NT2/D1 (cell line): ENCODE data around the gene SORBS2.

Source experiments
- DNase-seq: peaks from one replicate; pipeline ENCODE4 v3.0.0-alpha.2; 2011; ENCODE audit warnings: low read depth, low spot score
- H3K27me3 ChIP-seq: 2 replicates; pipeline ENCODE4 v1.6.0; 2011; ENCODE audit warnings: mild to moderate bottlenecking; ENCODE audit not compliant: insufficient read length, insufficient read depth
- H3K36me3 ChIP-seq: 2 replicates; pipeline ENCODE4 v1.6.1; 2011; ENCODE audit warnings: mild to moderate bottlenecking, low read length, mixed read lengths; ENCODE audit not compliant: insufficient read depth, insufficient read length
- H3K4me1 ChIP-seq: 2 replicates; pipeline ENCODE4 v1.5.1; 2011; ENCODE audit not compliant: insufficient read depth, insufficient read length
- H3K4me3 ChIP-seq: 2 replicates; pipeline ENCODE4 v1.5.1; 2011; ENCODE audit warnings: low read depth; ENCODE audit not compliant: insufficient read length
- H3K9ac ChIP-seq: 2 replicates; pipeline ENCODE4 v1.6.0; 2011; ENCODE audit warnings: low read depth; ENCODE audit not compliant: insufficient read length
- H3K9me3 ChIP-seq: 2 replicates; pipeline ENCODE4 v1.5.1; 2011; ENCODE audit warnings: mild to moderate bottlenecking, low read length; ENCODE audit not compliant: insufficient read depth
- SUZ12 ChIP-seq: IDR thresholded peaks from 2 replicates; pipeline ENCODE4 v1.6.1; 2011; ENCODE audit not compliant: insufficient read length, insufficient read depth; ENCODE audit errors: extremely low read depth
- YY1 ChIP-seq: IDR thresholded peaks from 2 replicates; pipeline ENCODE4 v1.6.1; 2011; ENCODE audit not compliant: insufficient read length, insufficient read depth
- ZNF274 ChIP-seq: IDR thresholded peaks from 2 replicates; pipeline ENCODE4 v1.6.1; 2011; ENCODE audit warnings: mild to moderate bottlenecking, low read depth, low read length

The SORBS2 gene

DNA sequence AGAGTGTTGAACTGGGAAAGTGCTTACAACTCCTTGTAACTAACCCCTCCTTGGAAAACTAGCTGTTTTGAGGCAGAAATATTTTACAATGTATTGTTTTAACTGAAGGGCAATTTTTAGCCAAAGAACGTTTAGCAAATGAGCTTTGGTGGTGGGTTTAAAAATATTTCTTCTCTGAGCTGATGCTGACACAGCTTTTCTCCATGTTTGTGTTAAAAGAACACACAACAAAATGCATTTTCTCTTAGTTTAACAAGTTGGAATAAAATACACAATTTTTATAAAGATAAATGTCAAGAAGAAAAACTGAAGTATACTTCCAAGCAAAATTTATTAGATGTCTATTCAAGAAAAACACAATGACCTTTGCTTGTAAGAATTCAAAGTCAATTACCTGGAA, 226.8 kb downstream of the SORBS2 start:
- Histone ChIP-seq H3K27me3 (no peaks in the 10 kb centered on the region), H3K4me3 (no peak overlapping the region), H3K9ac (no peak overlapping the region), H3K4me1 (peaks cover 2% of the 10 kb centered on the region), H3K36me3 (no peaks in the 10 kb centered on the region), H3K9me3 (no peaks in the 10 kb centered on the region)
- DNase-seq, result no peak
- TF ChIP-seq YY1 (no peak), ZNF274 (no peak), SUZ12 (no peak)

DNA sequence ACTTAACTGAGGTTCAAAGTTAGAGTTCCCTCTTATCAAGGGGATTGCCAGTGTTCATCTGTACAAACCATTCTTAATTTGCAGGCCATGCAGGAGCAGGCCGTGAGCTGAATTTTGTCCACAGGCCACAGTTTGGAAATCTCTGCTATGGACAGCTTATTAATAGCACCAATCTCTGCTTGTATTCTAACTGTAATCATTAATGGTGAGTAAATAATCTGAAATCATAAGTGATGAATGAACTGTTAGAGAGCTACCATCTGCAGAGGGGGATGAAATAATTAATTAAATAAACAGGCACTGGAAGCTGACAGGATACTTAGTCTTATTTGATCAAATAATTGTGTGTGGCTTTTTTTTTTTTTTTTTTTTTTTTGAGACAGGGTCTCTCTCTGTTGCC, 228.2 kb downstream of the SORBS2 start:
- Histone ChIP-seq H3K36me3 (no peaks in the 10 kb centered on the region), H3K9ac (no peak overlapping the region), H3K9me3 (no peaks in the 10 kb centered on the region), H3K4me1 (peaks cover 2% of the 10 kb centered on the region), H3K4me3 (no peak overlapping the region), H3K27me3 (no peaks in the 10 kb centered on the region)
- no peak for TF ChIP-seq SUZ12
- no peak for TF ChIP-seq ZNF274
- no peak for TF ChIP-seq YY1
- DNase-seq, result no peak

DNA sequence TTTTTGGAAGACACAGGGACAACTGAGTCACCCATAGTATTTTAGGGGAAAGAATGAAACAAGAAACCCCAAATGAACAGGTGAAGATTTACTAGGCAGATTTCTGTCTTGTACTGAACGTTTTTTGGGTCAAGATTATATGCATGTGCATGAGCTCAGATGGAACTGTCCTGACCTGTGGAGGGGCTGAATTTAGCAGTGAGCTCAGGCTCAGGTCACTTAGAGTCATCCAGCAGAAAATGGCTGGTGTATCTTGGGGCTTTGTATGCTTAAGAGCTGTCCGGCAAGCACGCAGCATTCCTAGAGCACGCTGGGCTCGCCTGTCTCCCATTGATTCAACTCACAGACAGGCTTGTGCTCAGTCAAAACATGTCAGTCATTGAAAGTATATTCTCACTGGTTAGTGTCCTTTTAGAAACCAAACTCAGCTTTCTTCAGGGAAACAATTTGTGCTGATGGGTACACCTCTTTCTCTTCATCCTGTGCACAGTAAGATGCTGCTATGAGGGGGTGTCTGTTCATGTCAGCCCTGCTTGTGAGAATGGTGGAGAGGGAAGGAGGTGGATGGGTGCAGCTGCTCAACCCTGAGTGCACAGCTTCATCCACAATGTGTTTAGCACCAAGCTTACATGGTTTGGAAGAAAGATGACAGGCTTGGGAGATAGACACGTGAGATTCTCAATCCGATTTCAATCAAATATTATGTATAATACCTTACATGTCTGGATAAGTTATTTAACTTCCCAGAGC, 229.2 kb downstream of the SORBS2 start:
- Histone ChIP-seq H3K4me1 (peaks cover 2% of the 10 kb centered on the region), H3K4me3 (no peak overlapping the region), H3K27me3 (no peaks in the 10 kb centered on the region), H3K9ac (no peak overlapping the region), H3K9me3 (no peaks in the 10 kb centered on the region), H3K36me3 (no peaks in the 10 kb centered on the region)
- DNase-seq, result no peak
- TF ChIP-seq SUZ12 (no peak), ZNF274 (no peak), YY1 (no peak)

DNA sequence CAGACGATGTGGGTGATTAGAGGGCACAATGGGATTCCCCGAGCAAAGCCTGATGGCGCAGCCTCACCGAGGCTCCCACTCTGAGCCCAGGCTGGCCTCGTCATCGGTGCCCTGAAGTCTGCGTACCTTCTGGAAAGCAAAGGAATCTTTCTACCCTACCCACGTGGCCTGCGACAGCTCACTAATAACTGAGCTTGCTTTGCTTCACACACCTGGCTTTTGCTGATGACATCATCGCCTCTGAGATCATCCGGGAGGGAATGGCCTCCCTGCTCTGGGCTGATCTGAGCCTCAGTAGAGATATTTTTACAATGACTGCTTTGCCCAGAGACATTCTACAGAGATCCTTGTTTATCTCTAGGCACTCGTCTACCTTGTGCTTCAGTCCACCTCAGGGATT, 231.3 kb downstream of the SORBS2 start:
- no peak for DNase-seq
- Histone ChIP-seq H3K4me1 (no peaks in the 10 kb centered on the region), H3K4me3 (no peak overlapping the region), H3K36me3 (no peaks in the 10 kb centered on the region), H3K9ac (no peak overlapping the region), H3K9me3 (no peaks in the 10 kb centered on the region), H3K27me3 (no peaks in the 10 kb centered on the region)
- no peak for TF ChIP-seq SUZ12
- no peak for TF ChIP-seq ZNF274
- no peak for TF ChIP-seq YY1

DNA sequence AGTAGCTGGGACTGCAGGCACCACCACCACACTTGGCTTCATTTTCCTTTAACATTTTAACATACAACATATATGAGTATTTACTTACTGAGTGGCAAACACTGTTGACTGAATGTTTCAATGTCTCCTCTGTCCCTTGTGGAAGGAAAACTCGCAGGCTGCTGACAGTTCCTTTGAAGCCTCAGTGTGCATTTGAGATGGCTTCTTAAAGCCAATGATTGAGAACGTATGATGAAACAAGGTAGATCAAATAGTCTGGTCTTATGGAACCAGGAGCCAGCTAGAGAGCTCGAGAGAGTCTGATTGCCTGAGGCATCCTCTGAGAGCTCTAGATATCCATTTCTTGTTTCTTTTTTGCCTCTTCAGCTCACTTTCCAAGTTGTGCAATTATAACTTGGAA, 233.7 kb downstream of the SORBS2 start:
- Histone ChIP-seq H3K27me3 (no peaks in the 10 kb centered on the region), H3K9me3 (no peaks in the 10 kb centered on the region), H3K9ac (no peak overlapping the region), H3K36me3 (no peaks in the 10 kb centered on the region), H3K4me3 (no peak overlapping the region), H3K4me1 (no peaks in the 10 kb centered on the region)
- no peak for TF ChIP-seq SUZ12
- TF ChIP-seq YY1, result no peak
- TF ChIP-seq ZNF274, result no peak
- no peak for DNase-seq

DNA sequence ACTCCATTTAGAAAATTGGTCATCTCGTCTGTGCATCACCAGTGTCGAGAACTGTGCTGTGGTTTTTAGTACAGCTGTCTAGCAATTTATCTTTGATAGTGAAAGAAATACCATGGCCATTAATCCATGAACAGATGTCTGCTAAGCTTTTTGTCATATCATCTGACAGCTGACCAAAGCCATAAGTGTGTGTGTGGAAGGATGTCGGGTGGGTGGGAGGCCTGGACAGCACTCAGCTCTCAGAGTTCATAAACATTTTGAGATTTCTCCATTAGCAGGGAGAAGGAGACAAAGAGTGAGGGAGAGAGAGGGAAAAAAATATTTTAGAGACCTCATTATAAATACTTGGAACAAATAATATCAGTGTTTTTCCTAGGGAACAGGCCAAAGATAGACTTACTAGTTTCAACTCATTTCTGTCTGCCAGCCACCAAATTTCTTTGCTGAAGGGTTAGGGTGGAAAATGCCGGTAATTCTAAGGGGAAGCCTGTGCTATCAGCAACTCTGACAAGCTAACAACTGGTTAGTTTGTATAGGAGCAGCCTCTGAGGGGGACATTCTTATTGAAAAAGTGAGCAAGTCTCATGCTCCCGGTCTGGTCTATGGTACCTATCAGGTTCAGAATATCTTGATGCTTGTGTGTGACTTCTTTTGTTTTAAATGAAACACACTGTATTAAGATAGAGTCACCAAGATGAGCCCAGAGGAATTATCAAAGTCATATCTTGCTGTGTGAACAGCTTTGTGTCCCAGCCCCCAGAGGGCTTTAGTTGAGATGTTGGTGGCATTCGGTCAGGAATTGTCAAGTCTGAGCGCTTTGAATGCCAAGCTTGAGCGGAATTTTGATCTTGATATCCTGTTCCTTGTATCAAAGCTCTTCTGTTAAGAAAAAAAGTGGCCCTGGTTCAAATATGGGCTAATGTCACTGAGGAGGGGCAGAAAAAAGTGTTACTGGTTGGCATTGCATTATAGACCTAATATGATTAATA, 234.7 kb downstream of the SORBS2 start:
- Histone ChIP-seq H3K4me1 (no peaks in the 10 kb centered on the region), H3K36me3 (no peaks in the 10 kb centered on the region), H3K9me3 (no peaks in the 10 kb centered on the region), H3K27me3 (no peaks in the 10 kb centered on the region), H3K4me3 (no peak overlapping the region), H3K9ac (no peak overlapping the region)
- DNase-seq, result no peak
- TF ChIP-seq SUZ12 (no peak), YY1 (no peak), ZNF274 (no peak)

DNA sequence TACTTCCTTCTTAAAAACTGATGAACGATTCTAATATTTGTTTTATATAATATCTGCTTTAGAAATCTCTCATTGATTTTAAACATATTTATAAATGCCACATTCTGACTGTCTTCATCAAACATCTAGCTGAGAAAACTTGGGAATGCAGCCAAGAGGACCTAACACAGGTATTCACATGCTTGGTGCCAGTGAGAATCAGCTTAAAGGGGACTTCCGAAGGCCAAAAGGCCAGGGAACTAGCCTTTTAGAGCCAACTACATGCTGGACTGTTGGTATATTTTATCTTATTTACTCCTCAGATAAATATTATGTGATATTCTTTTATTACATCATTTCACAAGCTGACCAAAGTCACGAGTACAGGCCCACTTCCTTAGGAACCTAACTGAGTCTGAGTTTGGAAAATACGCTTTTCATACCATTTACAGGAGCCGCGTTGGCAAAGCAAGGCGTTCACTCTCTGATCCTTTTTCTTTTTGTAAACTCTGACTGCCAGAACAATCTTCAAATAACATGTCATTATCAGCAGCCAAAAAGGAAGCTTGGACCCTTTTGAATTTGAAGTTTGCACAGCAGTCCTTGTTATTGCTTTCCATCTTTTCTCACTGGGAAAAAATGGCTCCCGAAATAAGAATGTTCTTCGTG, 235.6 kb downstream of the SORBS2 start:
- H3K36me3 ChIP-seq, result no peaks in the 10 kb centered on the region
- H3K4me3 ChIP-seq, result no peak overlapping the region
- H3K27me3 ChIP-seq, result no peaks in the 10 kb centered on the region
- no peaks in the 10 kb centered on the region for H3K9me3 ChIP-seq
- H3K4me1 ChIP-seq, result no peaks in the 10 kb centered on the region
- no peak for DNase-seq
- no peak for TF ChIP-seq SUZ12
- TF ChIP-seq YY1, result no peak
- TF ChIP-seq ZNF274, result no peak
- no peak overlapping the region for H3K9ac ChIP-seq
